RKO (cell line): ENCODE measurements around the gene STK25.
"Not testable (repeated sequence)": the region's sequence is repeated elsewhere in the genome, so short reads cannot be mapped to it uniquely, and the experiment has no call there.

Experiments used
- DNase-seq: peaks from one replicate; pipeline ENCODE4 v3.0.0-alpha.2; 2016; ENCODE audit warnings: low spot score

The STK25 gene

DNA sequence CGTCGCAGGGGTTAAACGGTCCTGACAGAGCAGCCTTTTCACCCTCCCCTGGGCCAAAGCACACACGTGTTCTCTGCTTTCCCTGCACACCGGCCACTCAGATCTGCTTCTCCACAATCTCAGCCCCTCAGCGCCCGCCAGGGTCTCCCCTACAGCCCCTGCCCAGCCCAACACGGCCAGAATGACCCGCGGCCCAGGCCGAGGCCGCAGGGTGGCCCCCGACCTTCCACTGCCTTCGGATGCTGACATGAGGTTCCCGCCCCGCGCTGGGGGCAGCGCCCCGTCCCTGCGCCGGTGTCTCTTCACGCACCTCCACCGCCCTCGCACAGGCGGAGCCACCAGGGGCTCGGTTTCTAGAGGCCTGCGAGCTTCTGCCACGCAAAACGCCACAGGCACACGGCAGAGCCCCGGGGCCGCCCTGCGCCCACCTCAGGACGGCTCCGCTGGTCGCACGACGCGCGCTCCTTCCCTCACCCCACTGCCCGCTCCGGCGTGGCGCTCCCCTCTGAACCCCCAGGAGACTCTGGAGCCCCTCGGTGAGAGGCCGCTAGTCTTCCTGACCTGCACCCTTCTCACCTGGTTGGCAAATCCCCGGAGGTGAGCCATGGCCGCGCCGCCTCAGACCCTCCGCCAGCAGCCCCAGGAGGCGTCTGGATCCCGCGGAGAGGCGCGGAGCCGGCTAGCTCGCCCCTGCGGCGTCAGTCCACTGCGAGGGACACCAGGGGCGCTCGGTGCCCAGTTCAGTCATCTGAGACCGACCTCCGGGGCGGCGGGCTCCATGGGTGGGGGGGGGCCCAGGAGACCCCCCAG lies 749 bp downstream of the STK25 start:
- peak; percentile 75 for DNase-seq

DNA sequence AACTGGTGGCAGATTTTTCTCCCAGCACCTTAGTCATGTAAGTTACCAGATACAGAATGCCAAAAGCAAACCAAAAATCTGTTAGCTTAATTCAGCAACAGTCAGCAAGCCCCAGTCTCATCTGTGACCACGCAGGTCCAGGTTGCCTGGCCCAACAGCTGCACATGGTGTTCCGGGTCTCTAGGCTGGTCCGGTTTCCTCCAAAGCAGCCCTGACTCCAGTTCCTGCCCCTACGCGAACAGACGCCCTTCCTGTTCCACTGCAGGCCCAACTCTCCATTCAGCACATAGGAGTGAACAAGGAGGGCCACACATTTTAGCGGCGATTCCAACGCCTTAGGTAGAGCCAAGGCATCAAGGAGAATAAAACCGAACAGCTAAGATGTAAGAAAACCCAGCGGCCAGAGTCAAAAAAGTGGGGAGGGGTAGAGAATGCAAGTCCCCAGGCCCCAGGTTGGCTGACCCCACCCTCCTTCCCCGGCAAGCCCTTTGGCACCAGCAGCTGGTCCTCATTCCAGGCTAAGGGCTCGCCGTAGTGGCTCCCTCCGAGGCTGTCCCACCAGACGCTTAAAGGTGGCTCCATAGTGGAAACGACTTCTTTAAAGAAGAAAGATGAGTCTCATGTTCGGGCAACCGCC lies 1.5 kb downstream of the STK25 start:
- peak; percentile 56 for DNase-seq

DNA sequence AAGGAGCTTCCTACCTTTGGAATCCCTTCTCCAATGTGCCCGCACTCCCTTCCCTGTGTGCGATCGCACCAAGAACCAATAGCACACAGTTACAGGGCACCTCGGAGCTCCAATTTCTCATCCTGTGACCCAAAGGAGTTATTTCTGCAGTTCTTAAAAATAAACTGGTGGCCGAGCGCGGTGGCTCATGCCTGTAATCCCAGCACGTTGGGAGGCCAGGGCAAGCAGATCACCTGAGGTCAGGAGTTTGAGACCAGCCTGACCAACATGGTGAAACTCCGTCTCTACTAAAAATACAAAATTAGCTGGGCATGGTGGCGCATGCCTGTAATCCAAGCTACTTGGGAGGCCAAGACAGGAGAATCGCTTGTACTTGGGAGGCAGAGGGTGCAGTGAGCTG lies 2.1 kb downstream of the STK25 start:
- DNase-seq = not testable (repeated sequence)

- no peak for DNase-seq
Measured at GRCh38 chr2:241505781-241506201, 2.6 kb downstream of the STK25 start.

- DNase-seq = no peak
Measured at GRCh38 chr2:241505086-241505780, 3.2 kb downstream of the STK25 start.

- no peak for DNase-seq
Measured at GRCh38 chr2:241503776-241504392, 4.5 kb downstream of the STK25 start.

DNA sequence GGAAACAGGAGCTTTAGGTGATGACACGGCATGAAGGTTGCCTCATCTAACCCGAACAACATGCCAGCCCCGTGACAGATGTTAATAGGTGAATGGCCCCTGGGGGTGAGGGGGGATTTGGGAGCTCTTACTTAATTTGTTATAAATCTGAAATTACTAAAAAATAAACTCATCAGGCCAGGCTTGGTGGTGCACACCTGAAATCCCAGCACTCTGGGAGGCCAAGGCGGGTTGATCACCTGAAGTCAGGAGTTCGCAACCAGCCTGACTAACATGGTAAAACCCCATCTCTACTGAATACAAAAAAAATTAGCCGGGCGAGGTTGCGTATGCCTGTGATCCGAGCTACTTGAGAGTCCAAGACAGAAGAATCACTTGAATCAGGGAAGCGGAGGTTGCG lies 6.1 kb downstream of the STK25 start:
- no peak for DNase-seq

DNA sequence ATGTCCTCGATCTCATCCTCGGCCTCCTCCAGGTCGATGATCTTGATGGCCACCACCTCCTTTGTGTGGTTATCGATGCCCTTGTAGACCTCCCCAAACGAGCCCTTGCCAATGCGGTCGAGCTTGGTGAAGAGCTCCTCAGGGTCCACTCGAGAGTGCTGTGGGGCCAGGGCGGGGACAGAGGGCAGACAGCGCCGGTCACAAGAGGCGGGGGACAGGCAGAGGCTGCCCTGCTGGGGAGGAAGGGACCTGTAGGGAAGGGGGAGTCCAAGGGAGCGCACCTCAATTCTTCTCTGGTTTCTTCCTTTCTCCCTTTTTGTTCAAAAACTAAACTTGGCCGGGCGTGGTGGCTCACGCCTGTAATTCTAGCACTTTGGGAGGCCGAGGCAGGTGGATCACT lies 6.8 kb downstream of the STK25 start:
- DNase-seq = no peak

- no peak for DNase-seq
Measured at GRCh38 chr2:241501099-241501541, 7.3 kb downstream of the STK25 start.

DNA sequence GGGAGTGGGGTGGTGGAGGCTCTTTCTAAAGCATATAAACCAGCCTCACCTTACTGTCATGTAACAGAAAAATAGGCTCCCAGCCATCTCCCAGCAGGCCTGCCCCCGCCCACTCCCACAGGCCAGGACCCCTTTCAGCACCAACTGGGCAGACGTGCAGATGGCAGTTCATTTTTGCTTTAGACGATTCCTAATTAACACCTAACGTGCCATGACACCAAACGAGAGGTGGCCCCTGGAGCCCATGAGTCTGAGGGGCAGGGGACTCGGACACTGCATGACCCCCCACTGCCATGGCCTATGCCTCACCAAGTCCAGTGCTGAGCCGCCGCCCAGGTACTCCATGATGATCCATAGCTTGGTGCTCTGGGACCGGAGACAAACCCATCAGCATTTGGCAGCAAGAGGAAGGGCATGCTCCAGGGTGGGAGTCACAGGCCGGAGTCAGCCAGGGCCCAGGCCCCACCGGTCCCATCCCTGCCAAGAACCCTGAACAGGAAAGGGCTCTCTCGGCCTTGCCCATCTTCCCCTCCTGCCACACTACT lies 7.9 kb downstream of the STK25 start:
- no peak for DNase-seq

GRCh38 chr2:241500016-241500415 lies 8.4 kb downstream of the STK25 start:
- DNase-seq = no peak

- no peak for DNase-seq
Measured at GRCh38 chr2:241499146-241499965, 9.0 kb downstream of the STK25 start.

DNA sequence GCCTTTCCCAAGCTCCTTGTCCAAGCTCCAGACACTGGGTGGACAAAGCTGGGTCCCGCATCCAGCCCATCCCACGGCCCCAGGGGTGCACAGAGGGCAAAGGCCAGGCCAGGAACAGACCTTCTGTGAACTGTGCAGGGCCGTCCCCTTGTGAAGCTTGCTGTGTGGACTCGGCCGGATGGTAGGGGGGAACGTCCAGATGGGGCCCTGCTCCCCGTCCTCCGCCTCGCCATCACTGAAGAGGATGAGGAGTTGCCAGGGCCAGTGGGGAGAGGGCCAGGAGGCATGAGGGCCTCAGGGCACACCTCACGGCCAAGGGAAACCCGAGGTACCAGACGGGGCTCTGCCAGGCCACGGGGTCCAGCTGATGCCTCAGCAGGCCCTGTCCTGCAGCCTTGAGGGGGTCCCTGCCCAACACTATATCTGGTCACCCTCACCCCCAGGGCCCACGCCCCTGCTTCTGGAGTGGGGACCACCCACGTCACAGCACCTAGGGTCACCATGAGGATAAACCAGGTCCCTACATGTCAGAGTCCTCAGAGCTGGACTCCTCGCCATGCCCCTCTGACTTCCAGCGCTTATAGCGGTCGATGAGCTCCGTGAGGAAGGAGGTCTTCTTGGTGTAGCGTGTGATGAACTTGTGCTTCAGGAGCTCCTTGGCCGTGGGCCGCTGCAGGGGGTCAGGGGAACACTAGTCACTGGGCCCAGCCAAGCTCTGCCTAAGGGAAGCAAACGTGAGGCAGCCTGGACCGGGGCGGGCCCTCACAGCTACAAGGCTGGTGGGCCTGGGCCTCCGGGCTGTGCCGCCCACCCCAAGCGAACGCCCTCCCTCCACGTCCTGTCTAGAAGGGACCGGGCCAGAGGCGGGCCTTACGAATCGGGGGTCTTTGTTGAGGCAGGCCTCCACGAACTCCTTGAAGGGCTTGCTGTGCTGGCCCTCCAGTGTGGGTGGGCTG lies 10.0 kb downstream of the STK25 start:
- no peak for DNase-seq

- DNase-seq = no peak
Measured at GRCh38 chr2:241496904-241497877, 11.2 kb downstream of the STK25 start.

DNA sequence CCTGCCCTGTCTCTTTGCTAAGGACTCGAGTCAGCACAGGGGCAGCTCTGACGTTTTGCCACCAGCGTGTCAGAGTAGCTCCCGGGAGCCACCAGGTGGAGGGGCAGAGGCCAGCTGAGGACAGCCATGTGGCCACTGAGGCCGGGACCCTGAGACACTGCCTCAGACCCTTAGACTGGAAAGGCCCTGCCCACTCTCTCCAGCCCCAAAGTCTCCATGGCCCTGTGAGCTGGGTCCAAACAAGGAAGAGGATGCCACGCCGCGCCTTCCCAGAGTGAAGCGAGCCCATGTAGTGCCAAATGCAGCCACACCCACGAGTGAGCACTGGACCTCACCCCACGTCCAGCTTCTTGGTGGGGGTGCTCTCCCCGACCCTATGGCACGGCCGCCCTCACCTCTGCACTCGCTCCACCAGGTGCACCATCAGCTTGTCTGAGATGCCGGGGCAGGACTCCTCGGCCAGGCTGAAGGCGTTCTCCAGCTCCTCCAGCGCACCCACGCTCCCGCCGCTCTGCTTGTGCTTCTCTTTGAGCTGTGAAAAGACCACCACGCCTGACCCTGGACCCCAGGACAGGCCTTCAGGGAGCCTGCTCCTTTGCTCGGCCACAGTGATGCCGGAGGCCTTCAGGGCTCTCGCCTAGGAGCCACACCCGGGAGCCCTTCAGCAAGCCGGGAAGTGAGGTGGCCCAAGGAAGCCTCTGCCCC lies 12.2 kb downstream of the STK25 start:
- no peak for DNase-seq

- no peak for DNase-seq
Measured at GRCh38 chr2:241495172-241496002, 13.0 kb downstream of the STK25 start.

GRCh38 chr2:241494311-241494908 lies 14.0 kb downstream of the STK25 start:
- no peak for DNase-seq
